C4-2B (cell line): ENCODE data around the gene CDK15.

ENCODE experiments used
- ZFX ChIP-seq: fragments of 450-650 bp; IDR thresholded peaks from 2 replicates; pipeline ENCODE4 v1.6.1; 2017
- TF ChIP-seq, protein P1 (sequence below): fragments of 450-650 bp; conservative IDR thresholded peaks from 2 replicates; pipeline ENCODE4 v1.5.1; 2017; ENCODE audit warnings: mild to moderate bottlenecking

DNA sequence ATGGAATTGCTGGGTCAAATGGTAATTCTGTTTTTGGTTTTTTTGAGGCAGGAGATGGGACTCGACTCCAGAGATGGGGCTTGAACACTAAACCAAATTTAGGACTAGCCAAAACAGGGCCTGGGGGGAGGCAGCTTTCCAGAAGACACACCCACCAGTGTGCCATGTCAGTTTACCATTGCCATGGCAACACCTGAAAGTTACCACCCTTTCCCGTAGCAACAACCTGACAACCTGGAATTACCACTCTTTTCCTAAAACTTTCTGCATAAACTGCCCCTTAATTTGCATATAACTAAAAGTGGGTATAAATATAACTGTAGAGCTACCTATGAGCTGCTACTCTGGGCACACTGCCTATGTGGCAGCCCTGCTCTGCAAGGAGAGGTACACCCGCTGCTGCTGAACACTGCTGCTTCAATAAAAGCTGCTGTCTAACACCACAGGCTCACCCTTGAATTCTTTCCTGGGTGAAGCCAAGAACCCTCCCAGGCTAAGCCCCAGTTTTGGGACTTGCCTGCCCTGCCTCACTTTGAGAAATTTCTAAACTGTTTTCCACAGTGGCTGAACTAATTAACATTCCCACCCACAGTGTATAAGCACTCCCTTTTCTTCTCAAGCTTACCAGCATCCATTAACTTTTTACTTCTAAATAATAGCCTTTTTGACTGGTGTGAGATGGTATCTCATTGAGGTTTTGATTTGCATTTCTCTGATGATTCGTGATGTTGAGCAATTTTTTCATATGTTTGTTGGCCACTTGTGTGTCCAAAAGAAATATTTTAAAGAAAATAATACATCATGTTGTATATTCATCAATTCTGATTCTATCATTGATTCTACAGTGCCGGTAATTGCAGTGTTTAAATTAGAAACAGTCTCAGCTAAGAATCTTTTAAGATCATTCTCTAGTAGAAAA is 10.6 kb downstream of the CDK15 start:
- TF ChIP-seq, protein P1, sequence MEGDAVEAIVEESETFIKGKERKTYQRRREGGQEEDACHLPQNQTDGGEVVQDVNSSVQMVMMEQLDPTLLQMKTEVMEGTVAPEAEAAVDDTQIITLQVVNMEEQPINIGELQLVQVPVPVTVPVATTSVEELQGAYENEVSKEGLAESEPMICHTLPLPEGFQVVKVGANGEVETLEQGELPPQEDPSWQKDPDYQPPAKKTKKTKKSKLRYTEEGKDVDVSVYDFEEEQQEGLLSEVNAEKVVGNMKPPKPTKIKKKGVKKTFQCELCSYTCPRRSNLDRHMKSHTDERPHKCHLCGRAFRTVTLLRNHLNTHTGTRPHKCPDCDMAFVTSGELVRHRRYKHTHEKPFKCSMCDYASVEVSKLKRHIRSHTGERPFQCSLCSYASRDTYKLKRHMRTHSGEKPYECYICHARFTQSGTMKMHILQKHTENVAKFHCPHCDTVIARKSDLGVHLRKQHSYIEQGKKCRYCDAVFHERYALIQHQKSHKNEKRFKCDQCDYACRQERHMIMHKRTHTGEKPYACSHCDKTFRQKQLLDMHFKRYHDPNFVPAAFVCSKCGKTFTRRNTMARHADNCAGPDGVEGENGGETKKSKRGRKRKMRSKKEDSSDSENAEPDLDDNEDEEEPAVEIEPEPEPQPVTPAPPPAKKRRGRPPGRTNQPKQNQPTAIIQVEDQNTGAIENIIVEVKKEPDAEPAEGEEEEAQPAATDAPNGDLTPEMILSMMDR, result no peak
- TF ChIP-seq ZFX, result no peak
